Measurements from ENCODE around the gene RRAGD.

The RRAGD gene

GRCh38 chr6:89436226-89436625, 24.2 kb upstream of the RRAGD start:
- no peaks in the 10 kb centered on the region for H3K36me3 ChIP-seq (ENCODE audit: control insufficient read depth, insufficient read depth, low read length)
- H3K4me3 ChIP-seq (ENCODE audit: low read depth, low read length), result no peak overlapping the region
- H3K9me3 ChIP-seq (ENCODE audit: control insufficient read depth, insufficient read depth, low read length), result no peaks in the 10 kb centered on the region
- H3K9ac ChIP-seq (ENCODE audit: low read depth, low read length), result no peak overlapping the region
- peaks cover 47% of the 10 kb centered on the region for H3K27me3 ChIP-seq (ENCODE audit: control insufficient read depth, insufficient read depth, low read length)
- H3K27ac ChIP-seq (ENCODE audit: low read depth, low read length), result no peak overlapping the region
- peaks cover 9% of the 10 kb centered on the region for H3K4me1 ChIP-seq (ENCODE audit: control insufficient read depth, insufficient read depth, low read length)

- H3K9ac ChIP-seq (ENCODE audit: low read depth, low read length), result no peak overlapping the region
These were observed 22.9 kb upstream of the RRAGD start for GRCh38 chr6:89434954-89435353.

GRCh38 chr6:89434150-89434499, 22.1 kb upstream of the RRAGD start:
- H3K4me1 ChIP-seq (ENCODE audit: control insufficient read depth, insufficient read depth, low read length), result peaks cover 13% of the 10 kb centered on the region
- H3K4me3 ChIP-seq (ENCODE audit: low read depth, low read length), result peak overlapping the region; percentile 70
- no peak overlapping the region for H3K9ac ChIP-seq (ENCODE audit: low read depth, low read length)
- H3K27me3 ChIP-seq (ENCODE audit: control insufficient read depth, insufficient read depth, low read length), result peaks cover 34% of the 10 kb centered on the region
- no peaks in the 10 kb centered on the region for H3K36me3 ChIP-seq (ENCODE audit: control insufficient read depth, insufficient read depth, low read length)
- H3K9me3 ChIP-seq (ENCODE audit: control insufficient read depth, insufficient read depth, low read length), result no peaks in the 10 kb centered on the region
- no peak overlapping the region for H3K27ac ChIP-seq (ENCODE audit: low read depth, low read length)

More at GRCh38 chr6:89434954-89435353, 22.9 kb upstream of the RRAGD start:
- Histone ChIP-seq H3K36me3 (ENCODE audit: control insufficient read depth, insufficient read depth, low read length) (no peaks in the 10 kb centered on the region), H3K4me1 (ENCODE audit: control insufficient read depth, insufficient read depth, low read length) (peaks cover 13% of the 10 kb centered on the region), H3K4me3 (ENCODE audit: low read depth, low read length) (no peak overlapping the region), H3K9me3 (ENCODE audit: control insufficient read depth, insufficient read depth, low read length) (no peaks in the 10 kb centered on the region), H3K27ac (ENCODE audit: low read depth, low read length) (no peak overlapping the region), H3K27me3 (ENCODE audit: control insufficient read depth, insufficient read depth, low read length) (peaks cover 39% of the 10 kb centered on the region)

- Histone ChIP-seq H3K36me3 (ENCODE audit: control insufficient read depth, insufficient read depth, low read length) (no peaks in the 10 kb centered on the region), H3K27ac (ENCODE audit: low read depth, low read length) (no peak overlapping the region), H3K9me3 (ENCODE audit: control insufficient read depth, insufficient read depth, low read length) (no peaks in the 10 kb centered on the region), H3K4me3 (ENCODE audit: low read depth, low read length) (peak overlapping the region; percentile 70), H3K9ac (ENCODE audit: low read depth, low read length) (peak overlapping the region; percentile 12; the same call in 1 of the 2 replicates), H3K27me3 (ENCODE audit: control insufficient read depth, insufficient read depth, low read length) (peaks cover 29% of the 10 kb centered on the region), H3K4me1 (ENCODE audit: control insufficient read depth, insufficient read depth, low read length) (peaks cover 13% of the 10 kb centered on the region)
These were observed 21.4 kb upstream of the RRAGD start for GRCh38 chr6:89433252-89434149.

- no peaks in the 10 kb centered on the region for H3K36me3 ChIP-seq (ENCODE audit: control insufficient read depth, insufficient read depth, low read length)
- H3K27me3 ChIP-seq (ENCODE audit: control insufficient read depth, insufficient read depth, low read length), result peaks cover 25% of the 10 kb centered on the region
- H3K4me1 ChIP-seq (ENCODE audit: control insufficient read depth, insufficient read depth, low read length), result peaks cover 13% of the 10 kb centered on the region
- H3K9me3 ChIP-seq (ENCODE audit: control insufficient read depth, insufficient read depth, low read length), result no peaks in the 10 kb centered on the region
- no peak within 1 kb of the TSS for H3K27ac ChIP-seq (ENCODE audit: low read depth, low read length)
- peak within 1 kb of the TSS; percentile 12; the same call in 1 of the 2 replicates for H3K9ac ChIP-seq (ENCODE audit: low read depth, low read length)
- H3K4me3 ChIP-seq (ENCODE audit: low read depth, low read length), result peak within 1 kb of the TSS; percentile 70
These were observed 20.8 kb upstream of the RRAGD start, which contains the start of gene ANKRD6 for GRCh38 chr6:89432875-89433251. Gene ANKRD6 (plus strand): TSS chr6:89433152. CDS start chr6:89566977, 133,825 bp downstream.

- Histone ChIP-seq H3K27ac (ENCODE audit: low read depth, low read length) (no peak overlapping the region), H3K9me3 (ENCODE audit: control insufficient read depth, insufficient read depth, low read length) (no peaks in the 10 kb centered on the region), H3K9ac (ENCODE audit: low read depth, low read length) (no peak overlapping the region), H3K4me3 (ENCODE audit: low read depth, low read length) (no peak overlapping the region), H3K36me3 (ENCODE audit: control insufficient read depth, insufficient read depth, low read length) (no peaks in the 10 kb centered on the region), H3K4me1 (ENCODE audit: control insufficient read depth, insufficient read depth, low read length) (peaks cover 8% of the 10 kb centered on the region; the same call in 1 of the 2 replicates), H3K27me3 (ENCODE audit: control insufficient read depth, insufficient read depth, low read length) (peaks cover 25% of the 10 kb centered on the region)
These were observed 18.3 kb upstream of the RRAGD start for GRCh38 chr6:89430201-89430962.

GRCh38 chr6:89416796-89417195, 4.7 kb upstream of the RRAGD start:
- H3K4me1 ChIP-seq (ENCODE audit: control insufficient read depth, insufficient read depth, low read length), result peaks cover 4% of the 10 kb centered on the region; the same call in 1 of the 2 replicates

GRCh38 chr6:89415185-89415584, 3.1 kb upstream of the RRAGD start:
- Histone ChIP-seq H3K27me3 (ENCODE audit: control insufficient read depth, insufficient read depth, low read length) (peaks cover 35% of the 10 kb centered on the region), H3K9ac (ENCODE audit: low read depth, low read length) (no peak overlapping the region), H3K27ac (ENCODE audit: low read depth, low read length) (no peak overlapping the region), H3K36me3 (ENCODE audit: control insufficient read depth, insufficient read depth, low read length) (no peaks in the 10 kb centered on the region), H3K4me3 (ENCODE audit: low read depth, low read length) (no peak overlapping the region), H3K9me3 (ENCODE audit: control insufficient read depth, insufficient read depth, low read length) (no peaks in the 10 kb centered on the region), H3K4me1 (ENCODE audit: control insufficient read depth, insufficient read depth, low read length) (peaks cover 9% of the 10 kb centered on the region)

More at GRCh38 chr6:89416796-89417195, 4.7 kb upstream of the RRAGD start:
- Histone ChIP-seq H3K4me3 (ENCODE audit: low read depth, low read length) (no peak overlapping the region), H3K9ac (ENCODE audit: low read depth, low read length) (no peak overlapping the region), H3K9me3 (ENCODE audit: control insufficient read depth, insufficient read depth, low read length) (no peaks in the 10 kb centered on the region), H3K27me3 (ENCODE audit: control insufficient read depth, insufficient read depth, low read length) (peaks cover 25% of the 10 kb centered on the region), H3K27ac (ENCODE audit: low read depth, low read length) (no peak overlapping the region), H3K36me3 (ENCODE audit: control insufficient read depth, insufficient read depth, low read length) (no peaks in the 10 kb centered on the region)

- Histone ChIP-seq H3K27ac (ENCODE audit: low read depth, low read length) (no peak overlapping the region), H3K27me3 (ENCODE audit: control insufficient read depth, insufficient read depth, low read length) (peaks cover 36% of the 10 kb centered on the region)
These were observed 2.1 kb upstream of the RRAGD start for GRCh38 chr6:89414215-89414614.

GRCh38 chr6:89413006-89413400, 930 bp upstream of the RRAGD start:
- H3K27ac ChIP-seq (ENCODE audit: low read depth, low read length), result no peak overlapping the region
- H3K4me3 ChIP-seq (ENCODE audit: low read depth, low read length), result peak overlapping the region; percentile 88
- H3K27me3 ChIP-seq (ENCODE audit: control insufficient read depth, insufficient read depth, low read length), result peaks cover 36% of the 10 kb centered on the region
- no peak overlapping the region for H3K9ac ChIP-seq (ENCODE audit: low read depth, low read length)
- H3K36me3 ChIP-seq (ENCODE audit: control insufficient read depth, insufficient read depth, low read length), result no peaks in the 10 kb centered on the region
- H3K9me3 ChIP-seq (ENCODE audit: control insufficient read depth, insufficient read depth, low read length), result no peaks in the 10 kb centered on the region
- peaks cover 29% of the 10 kb centered on the region for H3K4me1 ChIP-seq (ENCODE audit: control insufficient read depth, insufficient read depth, low read length)

More at GRCh38 chr6:89414215-89414614, 2.1 kb upstream of the RRAGD start:
- Histone ChIP-seq H3K9me3 (ENCODE audit: control insufficient read depth, insufficient read depth, low read length) (no peaks in the 10 kb centered on the region), H3K36me3 (ENCODE audit: control insufficient read depth, insufficient read depth, low read length) (no peaks in the 10 kb centered on the region), H3K9ac (ENCODE audit: low read depth, low read length) (no peak overlapping the region), H3K4me3 (ENCODE audit: low read depth, low read length) (no peak overlapping the region), H3K4me1 (ENCODE audit: control insufficient read depth, insufficient read depth, low read length) (peaks cover 18% of the 10 kb centered on the region)

Data from HUES48 (cell line).